ENCODE results near the gene APOD. TPM values are rescaled to one million over a fixed set of nuclear protein-coding genes. Genes with fewer than 3 reads are reported as not detected.

APOD gene
- total and polyA plus RNA-seq, 2 of the 4 experiments (the other 2 are of a cell fraction), result 0.36 TPM; not detected in 1

DNA sequence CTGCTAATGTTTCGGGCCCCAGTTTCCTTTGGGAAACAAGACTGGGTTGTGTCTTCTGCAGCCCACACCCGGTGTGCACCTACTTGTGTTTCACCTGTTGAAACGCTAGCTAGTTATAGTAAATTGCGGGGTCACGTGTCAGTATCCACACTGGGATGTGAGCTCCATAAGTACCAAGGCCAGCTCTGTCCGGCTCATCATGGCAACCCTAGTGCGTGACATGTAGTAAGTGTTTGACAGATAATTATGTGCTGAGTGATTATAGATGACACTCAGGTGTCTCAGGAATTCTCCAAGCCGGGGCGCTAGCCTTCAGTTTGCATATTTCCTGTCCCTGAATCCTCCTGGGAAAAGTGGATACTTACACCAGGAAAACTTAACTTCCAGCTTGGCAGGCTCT lies 12.8 kb downstream of the APOD start:
- Histone ChIP-seq H3K27ac (ENCODE audit: insufficient read depth, low read length) (no peak overlapping the region), H3K79me1 (ENCODE audit: low read depth in 1 of 2, low read length in 2 of 2) (no peaks in the 10 kb centered on the region), H3K4me1 (ENCODE audit: control insufficient read depth, insufficient read depth, low read length) (no peaks in the 10 kb centered on the region), H3K27me3 (ENCODE audit: control insufficient read depth, insufficient read depth, low read length) (peaks cover 44% of the 10 kb centered on the region), H3K18ac (ENCODE audit: low read depth, low read length) (no peak overlapping the region), H2BK15ac (ENCODE audit: low read depth, low read length) (no peak overlapping the region), H3K9ac (ENCODE audit: low read depth, low read length) (no peak overlapping the region), H3K4me3 (ENCODE audit: insufficient read depth, low read depth, low read length) (no peak overlapping the region), H3K56ac (ENCODE audit: extremely low read depth, insufficient read depth, low read length) (no peak overlapping the region), H3K4me2 (ENCODE audit: low read depth, low read length) (no peak overlapping the region), H4K5ac (ENCODE audit: low read depth, low read length) (no peak overlapping the region), H4K91ac (ENCODE audit: insufficient read depth, low read depth, low read length) (no peak overlapping the region), H4K8ac (ENCODE audit: low read depth in 2 of 2, low read length in 2 of 2) (no peak overlapping the region), H3K9me3 (ENCODE audit: control insufficient read depth, insufficient read depth, low read length) (peaks cover 2% of the 10 kb centered on the region; the same call in 1 of the 2 replicates), H3K23ac (ENCODE audit: low read depth, low read length) (no peak overlapping the region), H2BK120ac (ENCODE audit: low read depth, low read length) (no peak overlapping the region), H3K14ac (replicated peaks; ENCODE audit: low read depth, low read length) (no peak overlapping the region), H2BK5ac (ENCODE audit: low read depth, low read length, poor library complexity, severe bottlenecking) (no peak overlapping the region), H4K20me1 (ENCODE audit: insufficient read depth, low read length) (no peaks in the 10 kb centered on the region), H3K4ac (ENCODE audit: low read depth, low read length) (no peak overlapping the region), H2AFZ (replicated peaks; ENCODE audit: low read length, poor library complexity) (no peak overlapping the region), H2BK20ac (ENCODE audit: low read depth, low read length) (no peak overlapping the region), H3K36me3 (ENCODE audit: control insufficient read depth, insufficient read depth, low read length) (no peaks in the 10 kb centered on the region), H2AK5ac (ENCODE audit: low read depth, low read length) (no peak overlapping the region), H2AK9ac (replicated peaks; ENCODE audit: low read depth, low read length, poor library complexity) (no peak overlapping the region), H3K9me1 (ENCODE audit: insufficient read depth, low read length) (no peaks in the 10 kb centered on the region)
- CTCF ChIA-PET, result no interaction called here
- dilution Hi-C loops (cut with HindIII; ENCODE audit: low sequenced_read_pairs, unreplicated experiment), result no loop called here
- 78% methylated on average over 4 of the region's 9 CpGs; no CpG with 5 or more reads in 1 of the 2 experiments for WGBS, 2 experiments (ENCODE audit: extremely low coverage in 2 of 2, insufficient read length in 1 of 2)
- POLR2A ChIA-PET (ENCODE audit: unreplicated experiment), result no interaction called here
- intact Hi-C loops (cut with micrococcal nuclease), result no loop called here
- TF ChIP-seq RAD21 (IDR thresholded peaks at IDR 0.05; ENCODE audit: low read length) (no peak), CHD1 (IDR thresholded peaks at IDR 0.05; ENCODE audit: low read depth, low read length) (no peak), RCOR1 (IDR thresholded peaks at IDR 0.05; ENCODE audit: insufficient replicate concordance, low read length) (no peak), RFX5 (IDR thresholded peaks at IDR 0.05; ENCODE audit: low read depth, low read length) (no peak), CEBPB (IDR thresholded peaks at IDR 0.05; ENCODE audit: low read depth, low read length) (no peak), SMC3 (IDR thresholded peaks at IDR 0.05; ENCODE audit: low read depth, low read length) (no peak)
- TF ChIP-seq, protein P1, sequence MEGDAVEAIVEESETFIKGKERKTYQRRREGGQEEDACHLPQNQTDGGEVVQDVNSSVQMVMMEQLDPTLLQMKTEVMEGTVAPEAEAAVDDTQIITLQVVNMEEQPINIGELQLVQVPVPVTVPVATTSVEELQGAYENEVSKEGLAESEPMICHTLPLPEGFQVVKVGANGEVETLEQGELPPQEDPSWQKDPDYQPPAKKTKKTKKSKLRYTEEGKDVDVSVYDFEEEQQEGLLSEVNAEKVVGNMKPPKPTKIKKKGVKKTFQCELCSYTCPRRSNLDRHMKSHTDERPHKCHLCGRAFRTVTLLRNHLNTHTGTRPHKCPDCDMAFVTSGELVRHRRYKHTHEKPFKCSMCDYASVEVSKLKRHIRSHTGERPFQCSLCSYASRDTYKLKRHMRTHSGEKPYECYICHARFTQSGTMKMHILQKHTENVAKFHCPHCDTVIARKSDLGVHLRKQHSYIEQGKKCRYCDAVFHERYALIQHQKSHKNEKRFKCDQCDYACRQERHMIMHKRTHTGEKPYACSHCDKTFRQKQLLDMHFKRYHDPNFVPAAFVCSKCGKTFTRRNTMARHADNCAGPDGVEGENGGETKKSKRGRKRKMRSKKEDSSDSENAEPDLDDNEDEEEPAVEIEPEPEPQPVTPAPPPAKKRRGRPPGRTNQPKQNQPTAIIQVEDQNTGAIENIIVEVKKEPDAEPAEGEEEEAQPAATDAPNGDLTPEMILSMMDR (conservative IDR thresholded peaks at IDR 0.05; ENCODE audit: low read depth, low read length), result no peak
- ATAC-seq (ENCODE audit: low read depth) (no peak), DNase-seq (no peak)
- no TSS peak for BruUV-seq (replicated peaks)
- in situ Hi-C loops (cut with MboI; ENCODE audit: low sequenced_read_pairs), result no loop called here

Data from IMR-90 (cell line).